ENCODE data around the gene COLEC12. TPM values are rescaled to one million over a fixed set of nuclear protein-coding genes. Genes with fewer than 3 reads are reported as not detected.

The COLEC12 gene
- total RNA-seq, 2 experiments from 2014 or later = not detected

DNA sequence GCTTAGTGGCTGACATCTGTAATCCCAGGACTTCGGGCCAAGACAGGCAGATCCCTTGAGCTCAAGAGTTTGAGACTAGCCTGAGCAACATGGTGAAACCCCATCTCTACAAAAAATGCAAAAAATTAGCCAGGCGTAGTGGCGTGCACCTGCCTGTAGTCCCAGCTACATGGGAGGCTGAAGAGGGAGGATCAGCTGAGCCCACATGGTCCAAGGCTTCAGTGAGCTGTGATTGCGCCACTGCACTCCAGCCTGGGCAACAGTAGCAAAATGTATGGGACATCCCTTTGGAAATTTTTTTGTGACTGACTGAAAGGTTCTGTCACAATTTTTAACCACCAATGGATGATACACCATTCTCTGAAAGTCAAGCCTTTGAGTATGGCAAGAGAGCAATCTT is 6.3 kb upstream of the COLEC12 start:
- CTCF ChIA-PET = interaction anchor here (1.4 kb wide), 1 partner anchor 12 kb away, joined by 3 read pairs; no protein-coding TSS in a partner anchor
- POLR2A ChIA-PET = no interaction called here

DNA sequence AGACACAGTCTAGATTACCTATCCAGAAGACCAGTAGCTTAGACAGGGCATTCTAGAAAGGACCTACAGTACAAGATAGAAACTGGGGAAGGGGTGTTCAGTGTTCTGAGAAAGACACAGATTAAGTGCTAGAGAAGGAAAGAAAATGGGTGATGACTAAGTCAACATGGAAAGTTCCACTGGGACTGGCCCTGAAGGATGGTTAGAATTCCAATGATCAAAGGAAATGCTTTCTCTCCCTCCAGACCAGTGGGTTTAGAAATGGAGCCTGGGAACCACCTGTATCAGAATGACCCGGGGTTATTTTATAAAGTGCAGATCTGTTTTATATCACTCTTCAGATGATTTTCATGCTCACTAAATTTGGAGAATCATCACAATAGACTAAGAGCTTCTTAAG is 5.8 kb upstream of the COLEC12 start:
- CTCF ChIA-PET = no interaction called here
- POLR2A ChIA-PET = no interaction called here

DNA sequence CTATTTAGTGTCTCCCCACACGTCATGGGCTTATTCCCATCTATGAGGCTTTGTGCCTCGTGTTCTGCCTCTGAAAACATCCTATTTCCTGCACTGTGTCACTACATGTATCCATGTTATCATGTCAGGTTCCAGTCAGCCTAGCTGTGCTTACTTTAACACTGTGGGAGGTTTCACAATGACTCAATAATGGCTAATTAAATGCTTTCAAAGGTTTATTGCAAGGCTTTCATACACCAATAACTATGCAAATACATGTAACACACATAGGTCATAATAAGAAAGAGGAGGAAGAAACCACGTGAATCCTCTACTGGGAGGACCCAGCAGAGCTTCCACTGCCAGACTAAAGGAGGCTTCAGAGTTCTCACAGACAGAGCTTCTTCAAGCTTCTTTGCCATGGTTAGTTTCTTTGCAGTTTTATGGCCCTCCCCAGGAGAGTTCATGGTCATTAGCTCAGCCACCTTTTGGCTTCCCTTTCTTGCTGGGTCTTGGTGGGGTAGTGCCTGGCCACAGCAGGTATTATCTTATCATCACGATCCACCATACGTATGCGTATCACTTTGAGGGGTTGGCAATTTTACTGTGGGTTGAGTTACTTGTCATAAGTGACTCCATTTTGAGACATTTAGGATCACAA is 5.1 kb upstream of the COLEC12 start:
- ChIA-PET POLR2A (no interaction called here), CTCF (no interaction called here)

DNA sequence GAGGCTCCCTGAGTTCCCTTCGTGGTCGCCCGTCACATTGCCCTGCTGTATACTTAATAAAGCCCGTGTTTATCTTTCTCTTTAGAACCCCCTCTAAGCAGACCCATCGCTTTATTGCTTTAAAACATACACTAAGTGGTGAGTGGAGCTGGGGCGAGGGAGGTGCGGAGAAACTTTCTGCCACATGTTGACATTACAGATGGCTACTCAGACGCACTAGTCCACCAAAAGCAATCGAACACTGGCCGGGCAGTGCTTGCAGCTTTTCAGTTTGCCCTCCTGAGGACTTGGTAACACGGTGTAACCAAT is 859 bp upstream of the COLEC12 start:
- ChIA-PET CTCF (no interaction called here), POLR2A (no interaction called here)

DNA sequence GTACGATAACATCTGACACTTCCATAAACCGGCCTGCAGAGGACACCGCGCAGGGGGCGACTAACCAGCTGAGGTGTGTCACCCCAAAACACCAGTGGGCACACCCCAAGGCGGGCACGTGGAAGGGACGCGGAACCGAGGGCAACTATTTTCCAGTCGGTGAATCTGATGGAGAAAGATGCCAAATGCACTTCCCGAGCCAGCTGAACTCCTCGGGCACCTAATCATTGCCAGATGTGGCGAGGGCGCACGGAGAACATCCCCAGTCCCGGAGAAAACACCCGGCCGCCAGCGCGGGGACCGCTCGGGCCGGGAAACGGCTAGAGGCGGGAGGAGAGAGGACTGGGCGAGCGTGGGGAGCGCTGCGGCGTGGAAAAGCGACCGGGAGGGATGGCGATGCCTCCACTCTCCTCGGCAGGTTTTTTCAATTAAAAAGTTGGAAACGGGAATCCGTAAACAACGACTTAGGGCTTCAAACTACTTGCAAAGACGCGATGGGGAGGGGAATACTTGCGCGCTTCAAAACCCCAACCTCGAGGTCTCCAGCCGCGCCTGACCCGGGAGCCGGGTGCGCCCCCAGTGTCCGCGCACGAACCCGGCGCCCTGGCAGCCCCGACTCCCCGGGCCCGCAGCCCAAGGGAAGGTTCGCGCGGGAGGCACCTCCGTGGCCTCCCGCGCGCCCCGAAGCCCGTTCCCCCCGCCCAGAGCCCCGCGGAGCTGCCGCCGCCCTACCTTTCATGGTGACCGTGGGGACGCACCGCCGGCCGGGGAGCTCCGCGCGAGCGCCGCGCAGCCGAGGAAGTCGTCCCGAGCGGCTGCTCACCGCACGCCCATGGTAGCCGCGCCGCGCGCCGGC is 497 bp downstream of the COLEC12 start:
- POLR2A ChIA-PET = no interaction called here
- CTCF ChIA-PET = no interaction called here

DNA sequence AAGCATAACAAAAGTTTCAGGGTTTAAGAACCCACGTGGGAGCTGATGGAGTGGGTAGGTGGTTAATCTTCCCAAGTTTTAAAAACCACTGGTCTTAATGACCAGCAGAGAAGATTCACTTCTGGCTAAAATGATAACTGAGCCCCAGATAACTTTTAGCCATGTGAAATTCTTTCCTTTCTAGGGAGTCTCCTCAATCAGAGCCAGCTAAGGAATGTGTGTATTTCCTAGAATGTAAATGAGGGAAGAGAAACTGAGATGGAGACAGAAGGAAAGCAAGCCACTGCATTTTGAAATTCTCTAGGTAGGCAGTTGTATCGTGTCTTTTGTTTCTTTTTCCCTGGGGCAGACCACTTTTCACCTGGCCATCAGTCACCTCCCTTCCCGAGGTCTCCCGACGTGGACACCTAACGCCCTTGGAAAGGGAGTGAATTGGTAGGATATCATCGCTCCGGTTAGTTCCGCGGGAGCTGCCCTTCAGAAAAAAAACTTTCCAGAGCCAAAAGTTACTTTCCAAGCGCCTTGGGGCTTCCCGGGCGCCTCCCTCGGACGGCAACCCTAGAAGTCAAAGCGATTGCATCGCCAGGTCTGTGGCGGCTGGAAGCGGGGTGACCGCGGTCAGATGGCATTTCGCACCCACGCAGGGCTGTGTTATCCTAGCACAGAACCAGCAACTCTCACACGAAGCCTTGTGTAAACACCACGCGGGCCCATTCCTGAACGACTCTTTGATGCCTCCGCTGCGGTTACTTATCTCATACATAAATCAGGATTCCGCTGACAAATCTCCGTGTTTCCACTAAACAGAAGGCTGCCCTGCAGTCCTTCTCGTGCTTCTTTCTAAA is 1.3 kb downstream of the COLEC12 start:
- POLR2A ChIA-PET = no interaction called here
- CTCF ChIA-PET = no interaction called here

DNA sequence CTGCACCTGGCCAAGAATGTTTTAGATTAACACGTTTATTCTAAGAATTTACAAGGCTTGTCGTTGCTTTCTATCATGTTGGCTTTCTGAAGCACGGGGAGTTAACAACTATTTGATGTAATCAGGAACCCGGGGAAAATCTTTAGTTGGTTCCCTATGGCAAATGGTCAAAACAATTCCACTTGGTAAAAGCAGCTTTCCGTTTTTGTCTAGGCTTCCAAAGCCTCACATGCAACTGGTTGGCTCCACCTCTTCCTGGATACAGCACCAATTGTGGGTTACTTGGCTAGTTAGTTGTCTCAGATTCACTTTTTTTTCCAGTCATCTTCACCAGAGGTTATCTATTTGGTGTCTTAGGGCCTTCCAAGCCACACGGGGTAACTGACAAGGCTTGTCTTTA is 2.8 kb downstream of the COLEC12 start:
- ChIA-PET POLR2A (no interaction called here), CTCF (no interaction called here)

DNA sequence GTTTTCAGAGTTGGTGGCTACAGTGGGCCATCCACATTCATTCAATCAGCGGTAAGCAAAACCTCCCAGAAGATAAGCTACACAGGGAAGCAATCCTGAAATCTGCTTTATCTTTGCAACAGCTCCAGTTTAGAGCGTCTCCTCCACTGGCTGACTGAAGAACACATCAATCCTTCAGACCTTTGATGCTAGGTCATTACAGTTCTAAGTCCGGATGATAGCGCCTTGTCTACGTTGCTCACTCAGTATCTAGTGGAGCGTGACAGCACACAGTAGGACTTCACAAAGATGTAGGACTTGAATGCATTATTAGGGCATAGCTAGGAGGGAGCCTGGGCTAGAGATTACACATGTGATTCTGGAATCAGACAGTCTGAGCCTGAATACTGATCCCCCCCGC is 5.0 kb downstream of the COLEC12 start:
- POLR2A ChIA-PET = no interaction called here
- CTCF ChIA-PET = no interaction called here

DNA sequence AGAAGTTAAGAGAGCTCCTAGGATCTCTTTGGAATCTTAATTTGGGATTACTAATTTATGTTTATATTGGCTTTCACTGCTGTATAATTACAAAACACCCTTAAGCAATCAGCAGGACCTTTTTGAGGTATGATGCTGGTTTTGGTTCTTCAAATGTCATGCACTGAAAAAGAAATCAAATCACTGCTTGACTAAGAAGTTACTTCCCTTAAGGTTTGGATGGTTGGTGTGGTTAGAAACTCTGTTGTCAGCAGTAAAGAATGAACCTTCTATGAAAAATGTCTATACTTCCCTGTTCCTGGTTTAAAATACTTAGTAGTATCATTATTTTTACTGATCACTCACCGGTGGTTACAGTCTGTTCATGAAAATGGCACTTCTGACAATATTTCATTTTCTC is 5.5 kb downstream of the COLEC12 start:
- ChIA-PET POLR2A (no interaction called here), CTCF (no interaction called here)

DNA sequence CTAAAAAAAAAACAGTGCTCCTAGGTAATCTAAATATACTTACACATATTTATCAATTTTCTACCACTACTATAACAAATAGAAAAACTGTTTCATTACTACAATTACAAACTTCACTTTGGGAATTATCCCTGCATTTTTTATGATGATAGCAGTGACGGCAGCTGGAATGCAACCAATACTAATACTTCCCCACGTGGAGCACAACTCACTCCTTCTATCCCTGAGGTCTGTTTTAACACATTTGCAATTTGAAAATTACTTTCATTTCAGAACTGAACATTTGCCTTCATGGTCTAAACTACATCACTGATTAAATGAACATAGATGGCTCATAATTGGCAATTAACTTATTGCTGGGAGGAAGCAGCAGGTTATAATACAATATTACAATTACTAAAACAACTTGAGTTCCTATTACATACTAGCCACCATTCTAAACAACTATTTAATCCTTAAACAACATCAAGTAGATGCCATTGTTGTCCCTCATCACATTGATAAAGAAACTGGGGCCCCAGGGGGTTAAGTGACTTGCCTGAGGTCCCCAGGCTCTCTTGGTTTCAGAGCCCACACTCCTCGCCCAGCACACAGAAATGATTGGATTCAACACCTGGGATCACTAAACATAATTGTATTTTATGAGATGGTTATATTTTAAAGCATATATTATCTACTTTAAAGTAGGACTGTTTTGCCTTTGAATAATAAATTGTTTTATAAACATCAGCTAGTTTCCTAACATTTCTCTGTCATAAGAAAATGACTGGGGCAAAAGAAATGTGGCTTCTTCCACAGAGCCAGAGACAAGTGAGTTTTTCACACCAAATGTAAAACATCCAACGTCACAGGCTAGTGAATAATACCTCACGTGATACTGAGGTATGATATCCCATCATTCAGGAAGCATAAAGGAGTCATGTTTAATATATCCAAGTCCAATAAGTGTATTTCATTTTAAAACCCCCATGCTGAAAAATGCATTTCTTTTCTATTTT is 6.2 kb downstream of the COLEC12 start:
- POLR2A ChIA-PET = no interaction called here

DNA sequence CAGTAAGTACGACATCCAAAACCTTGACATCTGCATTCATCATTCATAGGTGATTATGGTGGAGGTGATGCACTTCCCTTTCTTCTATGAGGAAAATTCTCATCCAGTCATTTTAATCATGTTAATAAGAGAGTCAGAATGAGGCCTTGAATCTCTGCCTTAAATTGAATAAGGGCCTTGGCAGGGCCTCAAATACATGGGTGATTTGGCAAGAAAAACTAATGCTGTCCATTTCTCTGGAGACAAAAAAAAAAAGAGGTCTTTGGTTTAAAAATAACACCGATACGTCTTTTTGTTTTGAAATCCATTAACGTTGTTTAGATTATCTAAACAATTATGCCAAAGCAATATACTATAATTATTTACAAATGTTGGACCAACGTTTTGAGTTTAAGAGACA is 8.1 kb downstream of the COLEC12 start:
- ChIA-PET POLR2A (no interaction called here), CTCF (no interaction called here)

More for the DNA sequence above, 6.2 kb downstream of the COLEC12 start:
- CTCF ChIA-PET = no interaction called here

DNA sequence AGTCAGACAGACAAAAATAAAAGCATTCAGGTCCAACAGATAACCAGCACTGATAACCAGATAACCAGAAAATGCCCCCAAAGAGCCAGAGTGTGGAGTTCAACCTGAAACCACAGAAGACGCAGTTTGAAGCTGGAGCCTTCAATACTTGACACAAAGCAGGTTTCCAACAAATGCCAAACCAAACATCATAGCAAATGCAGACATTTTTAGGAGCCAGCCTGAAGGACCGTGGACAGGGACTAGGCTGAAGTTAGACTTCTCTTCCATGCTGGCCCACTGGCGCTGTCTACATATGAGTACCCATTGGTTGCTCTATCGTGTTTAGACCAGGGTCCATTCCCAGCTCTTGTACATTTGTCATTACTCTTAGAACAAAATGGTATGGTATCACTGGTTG is 9.9 kb downstream of the COLEC12 start:
- CTCF ChIA-PET = no interaction called here

DNA sequence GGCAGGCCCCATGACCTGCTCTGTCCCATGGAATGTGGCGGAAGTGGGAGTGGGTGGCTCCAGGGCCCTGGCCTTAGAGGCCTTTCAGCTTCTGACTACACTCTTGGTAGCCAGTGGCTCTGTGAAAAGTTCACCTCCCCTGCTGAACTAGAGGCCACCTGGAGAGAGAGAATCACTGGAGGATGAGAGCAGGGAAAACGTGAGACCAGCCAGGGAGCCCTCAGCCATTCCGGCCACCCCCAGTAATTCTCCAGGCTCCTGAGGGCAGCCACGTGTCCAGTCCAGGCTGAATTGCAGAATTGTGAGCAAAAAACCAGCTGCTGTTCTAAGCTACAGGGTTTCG is 10.5 kb downstream of the COLEC12 start:
- POLR2A ChIA-PET = no interaction called here
- CTCF ChIA-PET = no interaction called here

More for the DNA sequence above, 9.9 kb downstream of the COLEC12 start:
- POLR2A ChIA-PET = no interaction called here

DNA sequence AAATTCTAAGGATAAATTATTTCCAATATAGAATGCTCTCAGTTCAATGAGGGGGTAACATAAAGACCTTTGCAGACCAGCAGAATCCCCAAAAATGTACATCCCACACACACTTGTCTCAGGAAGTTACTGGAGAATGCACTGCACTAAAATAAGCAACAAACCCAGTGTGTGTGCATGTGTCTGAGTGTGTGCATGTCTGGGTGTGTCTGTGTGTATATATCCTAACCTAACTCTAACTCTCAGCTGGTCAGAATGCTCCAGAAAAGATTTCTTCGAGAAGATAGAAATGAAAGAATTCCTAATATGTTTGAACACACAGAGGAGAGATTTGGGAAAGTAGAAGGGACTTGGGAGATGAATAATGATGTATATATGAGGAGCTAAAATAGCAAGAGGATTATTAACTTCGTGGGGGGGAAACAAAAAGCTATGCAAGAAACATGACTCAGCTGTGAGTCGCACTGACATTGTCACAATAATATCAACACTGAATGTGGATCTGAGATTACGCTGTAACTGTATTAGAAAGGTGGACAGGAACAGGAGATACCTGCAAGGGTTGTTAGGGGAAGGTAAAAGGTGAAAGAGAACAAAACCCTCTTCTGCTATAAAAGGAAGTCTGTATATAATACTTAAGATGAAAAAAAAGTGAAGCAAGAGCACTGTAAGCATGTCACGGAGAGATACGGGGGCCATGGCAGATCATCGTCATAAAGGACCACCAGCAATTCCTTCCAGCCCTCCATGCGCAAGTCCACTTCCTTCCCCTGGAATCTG is 11.1 kb downstream of the COLEC12 start:
- CTCF ChIA-PET = no interaction called here
- POLR2A ChIA-PET = no interaction called here

DNA sequence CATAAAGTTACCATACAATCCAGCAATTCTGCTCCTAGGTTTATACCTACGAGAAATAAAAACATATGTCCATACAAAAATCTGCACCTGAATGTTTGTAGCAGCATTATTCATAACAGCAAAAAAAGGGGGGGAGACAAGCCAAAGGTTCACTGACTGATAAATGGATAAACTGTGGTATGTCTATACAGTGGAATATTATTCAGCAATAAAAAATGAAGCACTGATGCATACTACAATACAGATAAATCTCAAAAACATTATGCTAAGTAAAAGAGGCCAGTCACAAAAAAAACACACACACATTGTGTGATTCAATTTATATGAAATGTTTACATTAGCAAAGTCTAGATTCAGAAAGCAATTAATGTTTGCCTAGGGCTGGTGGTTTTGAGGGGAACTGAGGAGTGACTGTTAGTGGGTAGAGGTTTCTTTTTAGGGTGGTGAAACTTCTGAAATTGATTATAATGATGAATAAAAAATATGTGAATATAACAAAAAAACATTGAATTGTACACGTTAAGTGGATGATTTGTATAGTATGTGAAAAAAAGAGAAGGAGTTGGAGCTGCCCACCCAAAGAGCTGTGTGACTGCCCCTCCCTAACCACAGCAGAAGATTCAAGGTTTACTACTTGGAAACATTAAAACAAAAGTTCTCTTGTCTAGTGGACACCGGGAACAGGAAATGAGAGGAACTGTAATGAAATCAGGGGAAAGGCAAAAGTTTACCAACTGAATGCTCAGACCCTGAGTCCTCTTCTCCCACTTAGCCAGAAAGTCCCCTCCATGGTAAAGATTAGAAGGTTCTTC is 13.4 kb downstream of the COLEC12 start:
- CTCF ChIA-PET = no interaction called here

DNA sequence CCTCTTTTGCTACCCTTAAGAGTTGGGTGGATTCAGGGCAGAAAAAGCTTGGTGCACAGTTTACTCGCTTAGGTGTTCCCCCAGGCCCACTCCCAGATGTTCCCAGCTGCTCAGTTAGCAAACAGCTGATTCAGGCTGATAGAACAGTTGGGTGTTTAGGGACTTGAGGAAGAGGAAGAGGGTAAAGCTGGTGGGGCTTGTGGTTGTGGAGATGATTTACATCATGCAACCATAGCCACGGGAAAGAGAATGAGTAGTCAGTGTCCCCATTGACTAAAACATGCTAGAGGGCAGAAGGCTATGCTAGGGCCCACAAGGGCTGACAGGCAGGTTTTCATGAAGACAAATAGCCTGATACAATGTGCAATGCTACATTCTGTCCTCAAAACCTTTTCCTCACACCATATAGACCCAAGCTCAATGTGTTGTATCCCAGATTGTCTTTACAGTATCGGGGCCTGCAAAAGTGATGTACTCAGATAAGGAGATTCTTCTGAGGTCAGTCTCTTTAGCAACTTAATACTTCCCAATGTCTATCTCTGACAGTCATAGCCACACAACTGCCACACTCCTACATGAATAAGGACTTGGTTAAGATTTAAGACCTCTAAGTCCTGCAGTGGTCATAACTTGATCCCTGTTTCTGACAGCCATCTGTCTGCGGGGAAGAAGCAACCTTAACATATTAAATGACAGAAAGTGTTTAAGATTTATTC is 15.6 kb downstream of the COLEC12 start:
- POLR2A ChIA-PET = no interaction called here
- CTCF ChIA-PET = interaction anchor here (0.7 kb wide), 1 partner anchor 421 kb away, joined by 3 read pairs; no protein-coding TSS in a partner anchor

More for the DNA sequence above, 13.4 kb downstream of the COLEC12 start:
- POLR2A ChIA-PET = no interaction called here

DNA sequence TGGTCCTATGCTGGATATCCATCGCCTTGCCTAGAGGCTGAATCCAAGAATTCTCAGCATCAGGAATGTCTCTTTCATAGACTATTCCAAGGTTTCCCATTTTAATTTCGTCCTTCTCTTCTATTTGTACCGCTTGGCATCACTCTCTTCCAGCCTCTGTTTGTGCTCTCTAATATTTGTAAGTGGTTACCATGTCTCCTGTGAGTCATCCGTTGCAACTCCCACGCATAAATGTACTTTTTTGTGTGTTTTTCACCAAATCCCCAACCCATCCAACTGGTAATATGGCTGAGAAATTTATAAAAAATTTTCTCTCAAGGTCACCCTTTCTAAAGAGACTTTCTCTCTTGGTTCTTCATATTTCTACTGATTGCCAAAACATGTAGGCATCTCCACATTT is 21.8 kb downstream of the COLEC12 start:
- CTCF ChIA-PET = no interaction called here
- POLR2A ChIA-PET = no interaction called here

DNA sequence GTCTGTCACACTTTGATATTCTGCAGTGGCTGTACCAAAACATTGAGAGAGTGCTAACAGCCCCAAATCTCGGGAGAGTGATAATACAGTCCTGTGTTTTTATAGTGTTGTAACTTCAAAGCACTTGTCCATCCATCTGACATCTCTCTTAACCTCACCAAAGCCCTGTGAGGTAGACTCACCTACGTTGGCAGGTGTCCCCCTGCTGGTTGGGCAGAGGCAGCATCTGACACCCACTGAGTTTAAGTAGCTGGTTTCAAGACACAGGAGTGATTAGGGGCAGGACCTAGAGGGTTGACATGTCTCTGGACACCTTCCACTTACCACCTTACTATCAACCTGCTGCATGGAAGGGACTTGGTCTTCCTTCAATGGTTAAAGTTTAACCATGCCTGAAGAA is 22.9 kb downstream of the COLEC12 start:
- CTCF ChIA-PET = no interaction called here
- POLR2A ChIA-PET = no interaction called here
